Stimulated activated CD8-positive, alpha-beta memory T cell treated with anti-CD3 and anti-CD28 coated beads, Interleukin-4, amount 100 ng/mL, for 48 hours (primary cell): ENCODE measurements around the gene HOXB2.
A peak's percentile ranks its signal among the peaks of the same experiment; 100 is the strongest.

ENCODE experiments used
- DNase-seq: peaks from one replicate; pipeline ENCODE4 v3.0.0-alpha.2; 2020

Gene HOXB2

DNA sequence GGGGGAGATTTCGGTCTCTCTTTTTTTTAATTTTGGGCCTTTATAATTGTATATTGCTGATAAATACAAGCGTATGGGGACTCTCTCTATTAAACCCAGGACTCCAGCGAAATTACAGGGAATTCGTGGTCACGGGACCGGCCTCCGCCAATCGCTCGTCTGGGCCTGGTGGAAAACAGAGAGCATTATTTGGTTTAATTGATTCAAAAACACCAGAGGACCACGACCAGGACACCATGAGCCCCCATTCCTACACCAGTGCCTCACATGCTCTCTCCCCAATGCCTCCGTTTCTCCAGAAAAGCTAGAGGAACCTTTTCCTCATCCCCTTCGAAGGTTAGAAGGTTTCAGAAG is at the start of gene HOXB2:
Gene HOXB2 (minus strand): TSS at position 88 of the 354 bp plus-strand sequence. CDS start 198 bp downstream, outside the sequence.
- DNase-seq = no peak

DNA sequence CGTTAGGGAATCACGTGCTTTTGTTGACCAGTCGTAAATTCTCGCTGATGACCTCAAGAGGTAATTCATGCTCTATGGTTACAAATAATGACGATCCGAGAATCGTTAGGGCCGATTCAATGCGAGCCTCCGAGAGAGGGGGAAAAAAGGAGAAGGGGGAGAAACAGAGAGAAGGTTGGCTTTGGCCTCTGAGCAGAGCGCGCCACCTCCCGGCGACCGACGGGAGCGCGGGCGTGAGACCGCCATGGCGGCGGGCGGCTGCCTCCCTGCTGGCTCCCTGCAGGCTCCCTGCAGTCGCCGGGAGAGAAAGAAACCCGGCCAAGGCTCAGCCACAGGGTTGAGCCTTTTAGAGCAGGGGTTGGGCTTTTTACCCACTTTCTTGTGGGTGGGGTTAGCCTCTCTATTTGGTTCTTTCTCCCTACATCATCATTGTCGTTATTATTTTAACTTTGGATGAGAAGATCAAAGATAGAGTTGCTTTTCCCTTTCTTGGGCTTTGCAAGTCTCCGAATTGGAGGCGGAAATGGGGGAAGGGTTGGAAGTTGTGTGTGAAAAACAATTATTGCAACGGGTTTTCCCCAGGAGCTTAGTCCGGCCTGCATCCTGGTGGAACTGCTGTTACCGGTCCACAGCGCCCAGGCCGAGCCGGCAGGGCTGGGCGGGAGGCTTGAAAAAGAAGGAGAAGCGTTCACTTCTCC is 49.1 kb upstream of the HOXB2 start:
- DNase-seq = peak; percentile 90

DNA sequence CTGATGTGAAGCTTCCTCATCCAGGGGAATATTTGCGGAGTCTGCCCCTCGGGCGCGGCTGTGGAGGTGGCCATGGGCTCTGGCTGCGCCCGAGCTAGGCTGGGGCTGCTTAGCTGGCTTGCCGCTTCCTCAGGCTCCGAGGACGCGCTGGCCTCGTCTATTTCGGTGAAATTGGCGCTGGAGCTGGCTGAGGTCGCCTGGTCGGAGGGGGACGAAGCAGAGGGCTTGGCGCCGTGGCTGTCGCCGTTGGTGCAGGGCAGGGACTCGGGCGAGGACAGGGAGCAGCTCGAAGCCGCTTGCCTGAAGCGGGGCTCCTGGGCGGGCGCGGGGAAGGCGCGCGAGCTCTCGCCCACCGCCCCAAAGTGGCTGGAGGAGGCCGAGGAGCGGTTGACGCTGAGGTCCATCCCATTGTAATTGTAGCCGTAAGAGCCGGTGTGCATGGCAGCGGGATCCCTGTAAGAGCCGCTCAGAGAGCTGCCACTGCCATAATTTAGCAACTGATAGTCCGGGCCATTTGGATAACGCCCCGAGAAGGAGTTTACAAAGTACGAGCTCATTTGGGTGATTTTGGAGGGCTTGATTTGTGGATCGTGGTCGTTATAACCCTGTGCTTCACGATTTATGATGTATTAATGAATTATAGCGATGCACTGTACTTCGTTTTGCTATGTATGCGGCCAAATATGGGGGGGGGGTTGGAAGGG is 48.4 kb upstream of the HOXB2 start, which contains the start of gene HOXB5:
Gene HOXB5 (minus strand): TSS at position 654 of the 704 bp plus-strand sequence. CDS start 97 bp downstream, at position 557.
- DNase-seq = peak; percentile 50

DNA sequence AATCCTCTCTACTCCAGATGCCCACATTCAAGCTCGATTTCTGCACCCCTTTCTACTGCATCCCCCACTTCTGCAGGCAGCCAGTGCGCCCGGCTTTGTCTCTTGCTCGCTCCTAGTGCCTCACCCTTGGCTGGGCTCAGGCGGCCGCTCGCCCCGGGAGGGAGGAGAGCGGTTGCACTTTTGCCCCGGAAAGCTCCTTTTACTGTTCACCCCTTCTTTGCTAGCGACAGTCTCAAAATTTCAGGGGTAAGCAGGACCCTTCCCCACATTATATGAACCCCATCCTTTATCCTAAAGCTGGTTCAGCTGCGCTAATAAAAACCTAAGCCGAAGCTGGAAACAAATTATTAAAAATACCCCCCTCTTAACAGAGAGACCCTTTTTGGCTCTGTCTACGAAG is 47.7 kb upstream of the HOXB2 start:
- no peak for DNase-seq

DNA sequence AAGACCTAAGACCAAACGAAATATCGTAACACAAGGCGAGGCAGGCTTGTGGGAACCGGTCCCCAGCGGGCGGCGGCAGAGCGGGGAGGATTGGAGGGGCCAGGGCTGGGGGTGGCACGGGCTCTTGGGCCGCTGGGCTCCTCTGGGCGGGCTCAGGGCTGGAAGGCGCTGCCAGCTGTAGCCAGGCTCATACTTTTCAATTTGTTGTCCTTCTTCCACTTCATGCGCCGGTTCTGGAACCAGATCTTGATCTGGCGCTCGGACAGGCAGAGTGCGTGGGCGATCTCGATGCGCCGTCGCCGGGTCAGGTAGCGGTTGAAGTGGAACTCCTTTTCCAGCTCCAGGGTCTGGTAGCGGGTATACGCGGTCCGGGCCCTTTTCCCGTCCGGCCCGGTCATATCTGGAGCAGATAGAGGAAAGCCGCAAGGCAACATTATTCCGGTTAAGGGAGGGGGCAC is 47.2 kb upstream of the HOXB2 start:
- no peak for DNase-seq

DNA sequence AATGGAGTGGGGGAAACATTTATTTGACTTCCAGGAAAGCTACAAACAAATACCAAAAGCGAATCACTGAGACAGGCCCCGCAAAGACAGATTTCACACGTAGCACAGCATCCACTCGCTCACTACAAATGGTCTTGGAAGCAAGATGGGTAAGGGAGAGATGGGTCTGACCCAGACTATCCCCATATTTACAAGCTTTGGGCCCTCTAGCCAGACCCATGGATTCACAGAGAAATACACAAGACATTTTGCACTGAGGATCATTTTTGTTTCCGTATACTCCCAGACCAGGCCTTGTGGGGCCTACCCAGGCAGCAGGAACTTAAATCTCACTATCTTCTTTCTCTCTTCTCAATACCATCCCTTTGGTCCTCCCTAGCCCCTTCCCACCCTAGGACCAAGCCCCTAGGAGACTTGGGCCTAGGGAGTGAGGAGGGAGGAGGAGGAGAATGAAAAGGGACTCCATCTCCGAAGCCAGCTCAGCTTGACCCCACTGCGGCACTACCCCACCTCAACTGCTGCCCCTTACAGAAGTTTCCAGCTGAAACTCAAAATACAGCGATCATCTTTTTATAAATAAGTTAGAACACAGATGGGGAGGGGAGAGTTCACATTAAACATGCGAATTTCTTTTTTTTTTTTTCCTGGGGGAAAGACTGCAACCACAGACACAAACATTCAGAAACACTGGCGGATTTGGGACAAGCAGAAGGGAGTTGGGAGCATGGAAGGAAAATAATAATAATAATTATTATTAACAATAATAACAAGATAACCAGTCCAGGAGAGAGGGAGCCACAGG is 46.5 kb upstream of the HOXB2 start:
- no peak for DNase-seq

DNA sequence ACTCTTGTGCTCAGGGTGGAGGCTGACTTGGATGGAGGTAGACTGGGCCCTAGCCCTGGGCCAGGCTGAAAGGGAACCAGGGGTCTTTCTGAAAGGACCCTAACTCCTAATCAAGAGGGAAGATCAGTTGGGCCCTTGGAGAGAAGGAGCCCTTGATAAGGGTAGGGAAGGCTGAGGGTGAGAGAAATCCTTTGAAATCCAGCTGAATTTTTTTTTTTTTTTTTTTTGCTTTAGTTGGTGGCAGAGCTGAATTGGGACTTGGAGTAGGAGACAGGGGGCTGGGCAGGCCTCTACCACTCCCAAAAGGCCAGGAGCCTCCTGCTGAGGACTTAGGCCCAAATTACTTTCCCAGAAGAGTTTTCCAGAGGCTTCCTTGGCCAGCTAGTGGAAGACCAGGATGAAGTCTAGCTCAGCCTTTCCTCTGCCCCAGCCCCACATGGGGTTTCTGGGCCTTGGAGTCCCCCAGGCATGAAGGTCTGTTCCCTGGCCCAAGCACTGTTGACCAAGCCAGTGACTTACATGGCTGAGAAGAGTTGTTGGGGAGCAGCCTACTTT is 45.8 kb upstream of the HOXB2 start:
- DNase-seq = no peak

DNA sequence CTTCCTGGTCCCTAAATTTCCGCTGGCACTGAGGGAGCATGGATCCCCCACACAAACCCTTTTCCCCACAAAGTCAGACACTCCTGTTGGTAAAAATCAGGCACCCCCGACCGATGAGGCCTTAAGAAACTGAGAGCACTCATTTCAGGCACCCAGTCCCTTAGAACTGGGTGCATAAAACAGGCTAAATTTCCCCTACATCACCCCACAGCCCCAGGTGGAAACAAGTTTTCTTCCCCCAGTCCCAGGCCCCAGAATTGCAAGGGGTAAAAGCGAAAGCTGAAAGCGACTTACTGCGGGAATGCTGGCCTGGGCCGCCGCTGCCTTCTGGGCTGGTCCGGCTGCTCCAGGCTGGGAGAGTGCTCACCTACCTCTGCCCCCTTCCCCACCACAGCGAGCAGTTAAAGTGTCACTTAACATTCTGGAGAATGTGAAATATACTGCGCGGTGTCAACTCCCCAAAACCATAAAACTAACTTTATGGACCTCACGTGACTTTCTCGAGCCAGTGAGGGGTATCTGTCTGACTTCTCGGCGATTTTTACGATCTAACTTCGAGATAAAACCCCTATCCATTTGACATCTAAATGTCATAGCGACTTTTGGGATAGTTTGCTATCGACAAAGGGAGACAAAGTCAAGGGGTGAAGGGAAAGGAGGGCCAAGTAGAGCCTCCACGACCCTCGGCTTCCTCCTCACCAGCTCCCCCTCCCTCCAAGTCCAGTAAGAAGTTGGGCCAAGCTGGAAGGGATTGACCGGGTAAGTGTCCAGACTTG is 45.1 kb upstream of the HOXB2 start, which contains the start of gene HOXB3:
Gene HOXB3 (minus strand): TSS at position 411 of the 776 bp plus-strand sequence. CDS start 37,767 bp downstream, outside the sequence.
- DNase-seq = no peak

DNA sequence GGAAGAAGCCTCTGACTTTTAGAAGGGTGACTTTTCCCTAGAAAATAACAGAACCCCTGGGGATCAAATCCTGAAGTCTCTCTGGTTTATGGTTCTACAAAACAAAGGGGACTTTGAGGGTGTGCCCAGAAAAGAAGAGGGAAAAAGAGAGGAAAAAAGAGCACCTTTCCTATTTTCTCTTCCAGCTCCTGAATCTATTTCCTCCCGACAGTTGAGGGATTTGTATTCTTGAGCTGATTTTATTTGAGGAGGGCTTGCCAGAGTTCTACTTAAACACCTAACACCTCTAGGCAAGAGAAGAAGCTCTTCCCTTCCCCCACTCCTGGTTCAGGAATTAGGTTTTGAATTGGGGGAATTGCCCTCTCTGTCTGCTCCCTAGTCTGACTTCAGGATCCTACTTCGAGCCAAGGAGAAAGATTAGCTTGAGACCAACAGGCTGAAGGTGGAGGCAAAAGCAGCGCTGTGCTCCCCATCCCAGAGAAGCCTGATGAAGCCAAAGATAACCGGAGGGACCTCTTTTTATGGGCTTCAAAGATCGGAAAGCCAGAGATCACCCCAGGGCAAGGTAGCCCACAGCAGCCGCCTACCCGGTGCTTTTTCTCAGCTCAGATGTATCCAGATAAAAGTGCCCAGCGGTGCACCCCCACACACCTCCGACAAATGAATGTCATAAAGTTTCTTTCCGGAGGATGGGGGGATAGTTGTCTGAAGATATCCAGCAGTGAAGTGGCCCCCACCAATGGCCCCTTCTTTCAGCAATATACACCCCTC is 44.3 kb upstream of the HOXB2 start:
- DNase-seq = no peak

DNA sequence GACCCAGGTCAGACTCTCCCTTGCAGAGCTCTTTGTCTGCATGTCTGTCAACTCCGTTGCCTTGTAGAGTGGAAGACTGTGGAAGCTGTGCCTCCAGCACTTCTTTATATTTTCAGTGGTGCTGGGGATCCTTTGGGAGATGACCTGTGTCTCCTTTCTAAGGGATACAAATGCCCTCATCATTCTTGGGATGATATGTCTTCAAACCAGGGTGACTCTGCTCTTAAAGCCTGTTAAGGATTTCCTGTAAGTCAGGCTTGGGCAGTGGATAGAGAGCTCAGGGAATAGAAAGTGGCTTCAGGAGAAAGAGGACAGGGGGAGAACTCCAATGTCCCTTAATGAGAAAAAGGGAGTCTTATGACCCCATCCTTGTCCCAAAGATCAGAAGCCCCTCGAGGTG is 43.6 kb upstream of the HOXB2 start:
- no peak for DNase-seq

DNA sequence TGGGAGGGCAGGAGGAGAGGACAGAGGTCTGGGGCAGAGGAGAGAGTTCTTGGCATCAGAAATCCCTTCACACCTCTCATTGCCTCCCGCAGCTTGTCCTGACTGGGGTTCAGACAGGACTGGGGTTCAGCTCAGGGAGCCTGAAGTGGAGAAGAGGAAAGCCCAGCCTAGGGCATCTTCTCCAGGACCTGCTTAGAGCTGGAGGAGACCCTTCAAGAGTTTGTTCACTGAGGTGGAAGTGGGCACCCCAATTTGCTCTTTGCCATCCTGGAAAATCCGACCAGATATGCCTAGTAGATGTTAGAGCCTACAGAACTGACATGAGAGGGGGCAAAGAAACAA is 43.1 kb upstream of the HOXB2 start:
- DNase-seq = no peak

DNA sequence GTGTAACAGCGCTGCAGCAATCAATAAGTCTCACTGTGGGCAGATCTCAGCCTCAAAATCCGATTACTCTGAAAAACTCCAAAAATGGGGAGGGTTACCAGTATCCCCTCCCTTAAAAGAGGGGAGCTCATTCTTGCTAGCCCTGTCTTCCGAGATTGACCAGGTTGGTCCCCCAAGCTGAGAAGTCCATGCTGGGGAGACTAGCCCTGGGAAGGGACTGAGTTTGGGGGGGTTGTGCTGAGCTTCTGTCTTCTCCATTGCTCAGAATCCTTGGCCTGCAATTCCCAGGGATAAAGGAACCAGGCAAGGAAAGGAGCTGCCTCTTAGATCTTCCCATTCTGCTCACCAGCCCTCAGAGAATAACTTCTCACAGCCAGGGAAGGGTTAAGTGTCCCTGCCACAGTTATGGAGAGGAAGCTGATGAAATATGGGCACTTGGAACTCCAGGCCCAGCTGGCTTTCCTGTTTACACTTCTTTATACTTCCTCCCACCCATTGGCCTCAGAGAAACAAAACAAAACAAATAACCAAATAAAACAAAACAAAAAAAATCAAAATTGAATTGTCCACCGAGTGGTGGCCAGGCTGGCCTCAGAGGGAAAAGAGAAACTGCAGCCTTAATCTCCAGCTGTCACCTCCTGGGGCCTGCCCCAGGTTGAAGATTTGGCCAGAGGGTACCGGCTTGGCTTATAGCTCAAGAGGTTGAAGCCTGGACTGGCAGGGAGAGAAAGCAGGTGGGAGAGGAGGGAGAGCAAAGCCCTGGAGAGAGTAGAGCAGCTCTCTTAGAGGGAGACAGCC is 42.6 kb upstream of the HOXB2 start:
- DNase-seq = no peak

DNA sequence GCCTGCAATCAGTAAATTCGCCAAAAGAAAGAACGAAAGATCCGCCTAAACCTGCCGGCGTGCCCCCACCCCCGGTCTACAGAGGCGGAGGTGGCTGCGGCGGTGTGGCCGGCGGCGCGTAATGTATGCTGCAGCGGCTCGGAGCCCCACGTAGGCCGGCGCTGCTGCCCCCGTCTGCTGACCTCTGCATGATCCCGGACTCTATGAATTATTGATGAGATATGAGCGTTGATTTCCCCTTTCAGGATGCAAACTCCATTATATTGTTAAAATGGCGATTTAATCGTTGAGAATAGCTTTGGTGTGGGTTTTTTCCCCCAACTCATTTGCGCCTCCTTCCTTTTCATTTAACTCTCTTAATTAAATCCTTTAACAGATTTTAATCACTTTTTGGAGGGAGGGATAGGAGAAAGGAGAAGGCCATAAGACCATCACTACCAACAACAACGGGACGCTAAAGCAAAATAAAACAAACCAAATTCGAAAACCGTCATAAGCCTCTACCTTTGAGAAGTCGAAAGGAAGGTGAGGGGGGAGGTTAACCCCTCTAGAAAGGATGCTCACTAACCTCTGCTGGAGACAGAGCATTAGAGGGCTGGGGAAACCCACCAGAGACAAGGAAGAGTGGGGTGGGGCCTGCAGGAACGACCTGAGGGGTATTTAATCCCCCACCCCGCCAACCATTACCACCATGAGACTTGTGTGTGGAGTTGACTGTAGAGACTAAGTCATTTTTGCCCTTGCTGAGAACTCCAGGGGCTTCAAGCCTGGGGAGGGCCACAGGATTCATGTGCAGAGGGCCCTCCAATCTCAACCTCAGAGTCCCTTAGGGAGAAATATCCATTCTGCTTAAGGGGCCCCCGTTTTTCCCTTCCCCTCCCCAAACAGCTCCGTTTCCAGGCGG is 41.7 kb upstream of the HOXB2 start:
- peak; percentile 56 for DNase-seq

DNA sequence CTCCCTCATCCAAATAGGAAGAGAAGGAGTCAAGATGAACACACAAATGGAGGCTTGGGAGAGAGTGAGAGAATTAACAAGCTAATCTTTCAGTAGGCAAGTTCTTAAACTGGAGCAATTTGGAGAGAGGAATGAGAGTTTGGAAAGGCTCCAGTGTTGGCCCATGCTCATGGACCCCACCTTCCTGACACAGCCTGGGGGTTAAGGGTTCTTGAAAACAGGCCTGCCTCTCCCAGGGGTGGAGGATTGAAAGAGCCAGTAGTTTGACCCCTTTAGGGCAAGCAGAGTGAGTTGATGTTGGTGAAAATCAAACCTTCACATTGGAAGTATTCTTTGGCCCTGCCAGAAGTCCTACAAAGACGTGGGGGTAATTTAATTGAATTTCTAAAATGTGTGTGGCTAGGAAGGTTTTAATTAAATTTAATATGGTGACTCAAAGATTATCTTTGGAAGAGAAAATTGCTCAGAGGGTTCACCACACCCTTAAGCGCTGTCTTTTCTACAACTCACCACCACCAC is 39.4 kb upstream of the HOXB2 start:
- no peak for DNase-seq

DNA sequence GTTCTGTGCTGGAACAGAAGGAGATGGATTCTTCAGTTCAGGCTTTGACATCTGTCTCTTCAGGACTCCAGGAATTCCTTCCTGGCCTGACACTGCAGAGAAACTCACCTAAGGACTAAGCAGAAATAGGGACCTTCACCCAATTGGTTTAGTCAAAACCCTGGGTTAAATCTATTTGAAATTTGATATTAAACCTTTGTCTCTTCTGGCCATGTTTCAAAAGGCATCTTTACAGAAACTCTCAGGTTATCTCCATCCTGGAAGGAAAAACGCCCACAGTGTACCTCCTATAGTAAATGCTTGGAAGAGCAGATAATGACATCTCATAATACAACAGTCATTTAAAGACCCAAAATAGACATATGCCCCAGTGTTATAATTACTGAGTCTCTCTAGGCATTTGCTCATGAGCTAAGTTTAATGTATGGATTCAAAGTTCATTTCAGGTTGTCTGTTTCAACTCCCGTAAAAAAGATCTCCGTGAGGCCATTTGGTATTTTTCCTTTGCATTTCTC is 38.9 kb upstream of the HOXB2 start:
- no peak for DNase-seq

DNA sequence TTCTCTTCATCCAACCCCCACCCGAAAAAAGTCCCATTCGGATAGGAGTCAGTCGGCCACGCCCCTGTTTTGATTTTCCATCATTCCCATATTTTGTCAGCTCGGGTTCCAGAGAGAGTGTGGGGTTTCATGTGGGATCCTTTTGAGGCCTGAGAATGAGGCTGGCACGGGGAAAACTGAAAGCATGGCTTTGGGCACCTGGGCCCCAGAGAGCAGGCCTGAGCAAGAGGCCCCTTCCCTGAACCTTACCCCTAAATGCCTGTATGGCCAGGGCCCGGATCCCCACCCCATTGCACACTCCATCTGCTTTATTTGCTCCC is 37.8 kb upstream of the HOXB2 start:
- DNase-seq = no peak

DNA sequence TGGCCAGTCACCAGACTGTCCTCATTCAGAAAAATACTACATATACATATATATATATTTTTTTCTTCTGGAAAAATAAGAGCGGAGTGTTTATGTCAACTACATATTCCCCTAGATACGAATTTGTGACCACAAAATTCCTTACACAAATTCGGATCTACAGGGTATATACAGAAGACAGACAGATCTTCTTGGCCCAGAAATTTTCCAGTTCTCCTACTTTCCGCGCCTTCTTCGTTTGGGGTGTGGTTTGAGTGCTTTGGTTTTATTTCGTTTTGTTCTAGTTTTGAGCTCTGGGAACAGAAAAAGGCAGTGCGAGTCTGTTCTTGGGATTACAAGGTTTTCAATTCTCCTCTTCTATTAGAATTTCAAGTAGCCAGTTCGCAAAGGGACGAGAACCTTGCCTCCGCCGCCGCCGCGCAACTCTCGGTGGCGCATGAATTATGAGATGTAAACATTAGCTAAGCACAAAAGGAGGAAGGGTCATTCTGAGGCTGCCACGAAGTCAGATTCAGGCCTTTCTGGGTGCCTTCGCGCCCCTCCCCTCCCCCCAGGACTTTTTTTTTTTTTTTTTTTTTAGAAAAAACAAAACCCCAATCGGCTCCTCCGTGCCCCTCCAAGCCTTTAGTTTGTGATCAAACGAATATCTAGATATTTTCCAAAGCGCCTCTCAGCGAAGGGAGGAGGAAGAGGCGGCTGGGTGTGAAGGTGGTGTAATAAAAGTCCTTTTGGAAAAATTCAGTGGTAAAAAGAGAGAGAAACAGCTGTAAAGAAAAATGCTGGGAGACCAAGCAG is 35.0 kb upstream of the HOXB2 start:
- DNase-seq = no peak

DNA sequence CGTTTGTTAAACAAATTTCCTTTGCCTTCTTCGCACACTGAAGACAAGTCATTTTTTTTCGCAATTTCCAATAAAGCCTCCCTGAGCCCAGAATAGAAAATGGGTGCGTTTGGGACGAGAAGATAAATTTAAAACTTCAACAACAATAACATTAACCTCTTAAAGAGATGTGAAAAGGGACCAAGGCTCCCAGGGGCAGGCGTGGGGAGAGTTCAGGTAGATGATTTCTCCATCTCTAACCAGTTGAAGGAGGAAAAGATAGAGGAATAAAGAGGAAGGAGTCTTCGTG is 34.5 kb upstream of the HOXB2 start:
- no peak for DNase-seq
